Cerebellar nuclear complex (tissue), 1 donor: ENCODE measurements around the gene SMIM10.
"Not testable (repeated sequence)": the region's sequence is repeated elsewhere in the genome, so short reads cannot be mapped to it uniquely, and the experiment has no call there.

Source experiments
- DNase-seq, 2 experiments: peaks; one replicate each; lab custom pipeline; 2025; lab: John Stamatoyannopoulos, UW

Gene SMIM10

GRCh38 chrX:134990801-134991481, at the start of gene SMIM10:
SMIM10 (plus strand) TSS chrX:134990991; CDS start chrX:134991096, 105 bp downstream.
- no peak for DNase-seq

DNA sequence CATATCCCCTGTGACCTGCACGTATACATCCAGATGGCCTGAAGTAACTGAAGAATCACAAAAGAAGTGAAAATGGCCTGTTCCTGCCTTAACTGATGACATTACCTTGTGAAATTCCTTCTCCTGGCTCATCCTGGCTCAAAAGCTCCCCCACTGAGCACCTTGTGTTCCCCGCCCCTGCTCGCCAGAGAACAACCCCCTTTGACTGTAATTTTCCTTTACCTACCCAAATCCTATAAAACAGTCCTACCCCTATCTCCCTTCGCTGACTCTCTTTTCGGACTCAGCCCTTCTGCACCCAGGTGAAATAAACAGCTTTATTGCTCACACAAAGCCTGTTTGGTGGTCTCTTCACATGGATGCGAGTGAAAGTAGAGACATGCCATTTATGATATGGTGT, 44.4 kb upstream of the SMIM10 start:
- not testable (repeated sequence) for DNase-seq

- no peak for DNase-seq
These were observed 42.2 kb upstream of the SMIM10 start for GRCh38 chrX:134948333-134949241.

- no peak for DNase-seq
These were observed 41.5 kb upstream of the SMIM10 start for GRCh38 chrX:134949271-134949670.

- DNase-seq = no peak
These were observed 33.0 kb upstream of the SMIM10 start for GRCh38 chrX:134957836-134958235.

DNA sequence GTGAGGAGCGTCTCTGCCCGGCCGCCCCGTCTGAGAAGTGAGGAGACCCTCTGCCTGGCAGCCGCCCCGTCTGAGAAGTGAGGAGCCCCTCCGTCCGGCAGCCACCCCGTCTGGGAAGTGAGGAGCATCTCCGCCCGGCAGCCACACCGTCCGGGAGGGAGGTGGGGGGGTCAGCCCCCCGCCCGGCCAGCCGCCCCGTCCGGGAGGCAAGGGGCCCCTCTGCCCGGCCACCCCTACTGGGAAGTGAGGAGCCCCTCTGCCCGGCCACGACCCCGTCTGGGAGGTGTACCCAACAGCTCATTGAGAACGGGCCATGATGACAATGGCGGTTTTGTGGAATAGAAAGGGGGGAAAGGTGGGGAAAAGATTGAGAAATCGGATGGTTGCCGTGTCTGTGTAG, 30.4 kb upstream of the SMIM10 start:
- DNase-seq = not testable (repeated sequence)

GRCh38 chrX:134963041-134963440, 27.8 kb upstream of the SMIM10 start:
- DNase-seq = no peak

DNA sequence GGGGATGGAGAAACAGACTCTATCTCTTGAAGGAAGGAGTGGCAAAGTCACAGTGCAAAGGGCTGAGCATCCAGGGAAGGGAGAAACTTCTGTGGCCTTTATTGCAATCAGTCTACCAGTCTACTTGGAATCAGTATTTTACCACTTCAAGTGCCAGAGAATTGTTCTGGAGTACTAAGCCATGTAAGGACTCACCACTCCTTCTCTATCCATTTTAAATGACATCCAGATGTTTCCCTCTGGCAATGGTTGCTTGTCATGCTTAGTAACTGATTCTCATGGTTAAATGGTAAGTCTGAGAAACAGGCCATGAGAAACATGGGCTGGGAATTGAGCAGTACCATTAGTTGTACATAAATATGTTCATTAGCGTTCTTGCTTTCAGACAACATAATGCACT, 21.1 kb upstream of the SMIM10 start:
- no peak for DNase-seq

- no peak for DNase-seq
These were observed 18.9 kb upstream of the SMIM10 start for GRCh38 chrX:134971926-134972325.

DNA sequence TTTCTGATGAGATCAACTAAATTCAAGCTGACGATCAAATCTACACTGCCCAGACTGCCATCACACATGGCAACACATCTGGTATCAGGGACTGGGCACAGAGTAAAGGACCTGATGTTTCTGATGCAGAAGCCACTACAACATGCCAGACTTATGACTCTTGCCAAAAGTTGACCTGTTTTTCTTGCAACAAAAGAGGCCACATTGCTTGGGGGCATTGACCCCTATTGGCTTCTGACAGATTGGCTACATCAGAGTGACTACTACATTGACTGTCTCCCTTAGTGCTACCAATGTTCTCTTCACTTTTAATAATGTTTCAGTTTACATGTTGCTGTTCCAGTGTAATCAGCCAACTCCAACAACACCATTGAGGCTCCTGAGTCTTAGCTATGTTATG, 15.3 kb upstream of the SMIM10 start:
- DNase-seq = no peak

DNA sequence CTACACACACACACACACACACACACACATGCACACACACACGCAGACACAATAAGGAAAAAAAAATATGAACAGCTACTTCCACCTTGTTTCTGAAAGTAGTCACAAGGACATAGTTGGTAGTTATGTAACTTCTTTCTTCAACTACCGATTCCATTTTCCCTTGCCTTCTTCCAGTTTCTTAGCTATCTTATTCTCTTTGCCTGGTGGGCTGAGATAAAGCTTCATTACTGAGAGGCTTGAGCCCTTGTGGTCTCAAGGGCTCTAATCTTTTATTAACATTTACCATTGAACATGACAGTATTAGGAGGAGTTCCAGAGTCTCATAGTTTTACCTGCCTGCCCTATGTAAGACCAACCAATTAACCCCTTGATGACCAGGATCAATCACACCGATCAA, 8.9 kb upstream of the SMIM10 start:
- DNase-seq = no peak

- DNase-seq = no peak
These were observed 8.0 kb upstream of the SMIM10 start for GRCh38 chrX:134982748-134983147.

- DNase-seq = no peak
These were observed 5.3 kb upstream of the SMIM10 start for GRCh38 chrX:134985479-134985878.

DNA sequence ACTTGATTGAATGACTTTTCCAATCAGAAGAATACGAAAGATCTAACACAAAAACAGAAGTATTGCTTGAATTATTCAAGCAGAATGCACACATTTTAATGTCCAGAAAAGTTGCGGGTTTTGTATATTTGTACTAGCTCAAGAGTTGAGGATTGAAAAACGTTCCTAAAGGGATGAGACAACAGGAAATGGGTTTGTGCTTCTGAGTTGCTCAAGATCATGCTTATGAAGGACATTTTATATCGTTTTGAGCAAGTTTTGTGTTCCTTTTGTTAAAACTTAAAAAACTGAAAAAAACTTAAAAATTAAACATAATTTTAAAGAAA, 353 bp upstream of the SMIM10 start:
- DNase-seq = no peak

DNA sequence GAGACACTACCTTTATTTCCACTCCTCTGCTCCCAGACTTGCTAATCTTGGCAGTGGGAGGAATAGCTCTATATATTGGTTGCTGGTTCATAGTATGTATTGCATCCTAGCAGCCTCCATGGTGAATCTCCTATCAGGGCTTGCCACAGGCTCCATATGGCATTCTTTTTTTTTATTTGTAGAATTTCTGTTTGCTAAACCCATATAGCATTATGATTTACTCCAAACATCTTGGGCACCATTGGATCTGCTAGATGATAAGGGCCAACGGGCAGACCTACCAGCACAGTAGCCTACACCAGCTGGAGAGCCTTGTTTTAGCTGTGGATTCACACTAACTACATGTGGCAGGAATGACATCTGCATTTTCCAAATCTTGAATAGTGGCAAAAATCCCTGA, 6.9 kb downstream of the SMIM10 start:
- no peak for DNase-seq

GRCh38 chrX:134998246-134998645, 7.5 kb downstream of the SMIM10 start:
- no peak for DNase-seq

DNA sequence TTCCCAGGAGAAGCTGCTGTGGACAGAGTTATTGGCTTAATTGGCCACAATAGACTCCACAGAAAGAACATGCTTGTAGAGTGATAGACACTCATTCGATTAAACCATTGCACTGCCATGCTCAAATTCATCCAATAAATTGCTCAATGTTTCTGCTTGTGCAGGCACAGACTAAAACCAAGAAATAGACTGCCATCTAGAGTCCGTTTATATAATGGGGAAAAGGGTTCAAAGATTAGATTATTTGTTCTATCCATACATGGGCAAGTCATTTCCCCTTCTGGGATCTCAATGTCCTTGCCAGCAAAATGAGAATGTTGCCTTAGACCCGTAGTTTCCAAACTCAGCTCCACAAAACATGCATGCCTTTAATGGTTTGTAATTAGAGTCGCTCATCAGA, 8.7 kb downstream of the SMIM10 start:
- DNase-seq = no peak

DNA sequence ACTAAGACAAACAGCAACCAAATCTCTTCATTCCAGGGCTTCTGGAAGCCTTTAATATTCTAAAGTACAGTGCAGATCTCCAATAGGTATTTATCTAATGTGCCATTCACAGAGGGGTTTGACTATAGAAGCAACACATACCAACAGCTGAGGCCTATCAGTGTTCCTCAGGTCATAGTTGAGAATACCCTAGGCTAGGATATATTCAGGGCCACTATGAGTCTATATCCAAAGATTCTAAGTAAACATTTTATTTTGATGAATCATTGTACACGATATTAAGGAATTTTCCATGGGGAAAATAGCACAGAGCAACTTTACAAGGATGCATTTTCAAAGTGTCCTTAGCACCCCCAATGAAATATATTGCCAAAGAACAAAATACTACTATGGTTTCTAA, 9.7 kb downstream of the SMIM10 start:
- DNase-seq = no peak

DNA sequence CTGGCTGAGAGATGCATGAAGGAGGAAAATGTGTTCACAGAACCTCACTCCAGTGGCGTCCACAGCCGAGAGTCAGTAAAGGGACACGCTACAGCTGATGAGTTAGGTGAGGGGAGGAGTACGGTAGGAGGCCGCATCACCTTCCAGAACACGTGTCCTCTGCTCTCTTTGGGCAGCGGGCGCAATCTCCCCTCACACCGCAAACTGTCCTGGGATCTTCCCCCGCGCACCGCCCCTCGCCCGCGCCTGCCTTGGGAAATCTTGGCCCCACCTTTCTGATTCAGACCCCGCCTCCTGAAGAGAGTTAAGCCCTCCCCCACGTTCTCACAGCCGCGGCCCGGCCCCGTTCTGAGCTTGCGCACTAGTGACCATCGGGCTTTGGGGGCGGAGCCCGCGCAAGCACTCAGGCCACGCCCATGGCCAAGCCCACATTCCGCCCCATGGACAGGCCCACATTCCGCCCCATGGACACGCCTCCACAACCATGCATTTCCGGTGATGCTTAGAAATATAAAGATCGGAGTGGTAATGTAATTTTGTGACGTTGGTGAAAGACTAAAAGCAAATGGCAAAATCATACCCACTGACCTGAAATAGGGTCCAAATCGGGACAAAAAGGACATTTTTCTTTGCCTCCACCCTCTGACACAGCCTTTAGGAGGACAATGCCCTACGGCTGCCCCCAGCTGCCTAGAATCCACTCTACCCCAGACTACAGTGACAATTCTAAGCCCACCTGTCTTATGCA, 13.3 kb downstream of the SMIM10 start:
- DNase-seq = peak; percentile 23 to 63

GRCh38 chrX:135006187-135006586, 15.4 kb downstream of the SMIM10 start:
- DNase-seq = no peak

GRCh38 chrX:135009057-135009610, 18.3 kb downstream of the SMIM10 start:
- no peak for DNase-seq

DNA sequence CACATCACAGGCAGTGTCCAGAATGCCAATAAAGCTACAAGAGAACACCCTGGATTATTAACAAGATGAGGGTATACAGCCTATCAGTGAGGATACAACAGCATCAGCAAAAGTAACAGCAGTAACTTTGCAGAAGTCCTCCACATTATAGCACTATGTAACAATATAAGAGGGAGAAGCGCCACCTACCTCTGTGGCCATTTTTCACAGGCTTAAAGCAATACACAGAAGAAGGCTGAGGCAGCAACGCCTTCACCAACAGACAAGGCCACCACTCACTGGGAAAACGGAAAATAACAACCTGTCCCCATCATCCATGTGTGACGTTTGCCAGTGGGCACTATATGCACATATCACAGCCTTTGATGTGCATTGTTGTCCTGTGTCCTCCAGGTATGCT, 19.0 kb downstream of the SMIM10 start:
- DNase-seq = no peak
